HCT116 (cell line): ENCODE measurements around the gene MAU2. TPM values are rescaled to one million over a fixed set of nuclear protein-coding genes. Genes with fewer than 3 reads are reported as not detected.

Experiments
- ATAC-seq: fragments of 200-7000 bp; cut with Tn5 transposase; 2 replicates; pipeline ENCODE4 v1.9.1; 2020; ENCODE audit warnings: mild to moderate bottlenecking, moderate library complexity
- BruUV-seq: library from RNA; stranded (reverse); fragments of 400-500 nt; replicated peaks from 2 replicates; lab custom pipeline; 2021; lab: Mats Ljungman, UMichigan
- CTCF ChIA-PET: fragments of 300-600 bp; sonication (Branson Sonifier 250); formaldehyde crosslinking; loops from one replicate; lab custom pipeline; 2021; ENCODE audit warnings: antibody characterized with exemption; lab: Charles Lee
- POLR2A ChIA-PET: fragments of 300-600, 350-600 bp; sonication (Branson Sonifier 250); formaldehyde crosslinking; loops from one replicate; lab custom pipeline; 2021; ENCODE audit warnings: antibody characterized with exemption; lab: Charles Lee
- RAD21 ChIA-PET, 2 experiments: fragments of 300-600 bp; sonication (Branson Sonifier 250); formaldehyde crosslinking; loops; one replicate each; lab custom pipeline; 2023; ENCODE audit warnings: low total read pairs in 2 of 2; ENCODE audit not compliant: uncharacterized antibody in 2 of 2, unreplicated experiment in 2 of 2, low non-redundant PET in 1 of 2; lab: Charles Lee
- DNase-seq: peaks from one replicate; pipeline ENCODE4 v3.0.0-alpha.2; 2010; ENCODE audit warnings: low read depth, low spot score
- H2AFZ ChIP-seq: fragments of 200-600 bp; shearing (Covaris generic), sonication (generic); 2 replicates; pipeline ENCODE4 v1.6.1; 2017; ENCODE audit warnings: low read depth, mixed run types, mixed read lengths, antibody characterized with exemption, low read length; ENCODE audit not compliant: poor library complexity, severe bottlenecking
- H3K27ac ChIP-seq: 2 replicates; pipeline ENCODE4 v1.5.1; 2012; ENCODE audit warnings: low read depth, low read length
- H3K27me3 ChIP-seq: fragments of 200-600 bp; sonication (generic); 2 replicates; pipeline ENCODE4 v1.6.1; 2016; ENCODE audit warnings: mixed run types, low read length, mixed read lengths; ENCODE audit not compliant: insufficient read depth
- H3K36me3 ChIP-seq, 2 experiments: fragments of 200-500 bp in 1 of 2; fragments of 200-600 bp in 1 of 2; sonication (Bioruptor generic) in 1 of 2; sonication (generic) in 1 of 2; 2 replicates each; pipeline versions ENCODE4 v1.5.1 to v1.6.1; 2014 to 2016; ENCODE audit warnings: low read length in 2 of 2, inconsistent platforms in 1 of 2, mixed read lengths in 1 of 2, mixed run types in 1 of 2; ENCODE audit not compliant: insufficient read depth in 2 of 2, control insufficient read depth in 1 of 2
- H3K4me1 ChIP-seq, 2 experiments: fragments of 200-600 bp in 1 of 2; sonication (generic) in 1 of 2; 2 replicates each; pipeline versions ENCODE4 v1.5.1 to v1.6.1; 2012 to 2017; ENCODE audit warnings: low read length in 2 of 2, inconsistent platforms in 1 of 2, mild to moderate bottlenecking in 1 of 2, mixed read lengths in 1 of 2, mixed run types in 1 of 2, moderate library complexity in 1 of 2; ENCODE audit not compliant: insufficient read depth in 2 of 2, control insufficient read depth in 1 of 2
- H3K4me2 ChIP-seq: fragments of 200-600 bp; sonication (generic); 2 replicates; pipeline ENCODE4 v1.6.1; 2017; ENCODE audit warnings: mixed run types, low read length, mixed read lengths
- H3K4me3 ChIP-seq, 2 experiments: fragments of 200-600 bp in 1 of 2; sonication (generic) in 1 of 2; replicated peaks in 1 of 2; 2 replicates each; pipeline ENCODE4 v1.5.1; 2011 to 2016; ENCODE audit warnings: low read length in 2 of 2, control low read depth in 1 of 2, low read depth in 1 of 2, mild to moderate bottlenecking in 1 of 2, mixed read lengths in 1 of 2, mixed run types in 1 of 2
- H3K79me2 ChIP-seq: fragments of 200-600 bp; sonication (generic); 2 replicates; pipeline ENCODE4 v1.6.1; 2017; ENCODE audit warnings: mild to moderate bottlenecking, mixed run types, low read length, moderate library complexity, mixed read lengths; ENCODE audit not compliant: insufficient read depth
- H3K9ac ChIP-seq: fragments of 200-600 bp; sonication (generic); 2 replicates; pipeline ENCODE4 v1.6.1; 2016; ENCODE audit warnings: low read length, mixed read lengths
- H3K9me2 ChIP-seq: fragments of 200-600 bp; sonication (generic), shearing (Covaris generic); 2 replicates; pipeline ENCODE4 v1.6.1; 2017; ENCODE audit warnings: mixed run types, mild to moderate bottlenecking, moderate library complexity; ENCODE audit not compliant: insufficient read depth
- H3K9me3 ChIP-seq, 2 experiments: fragments of 200-500 bp in 1 of 2; fragments of 200-600 bp in 1 of 2; sonication (Bioruptor generic) in 1 of 2; sonication (generic) in 1 of 2; 2 replicates each; pipeline ENCODE4 v1.6.1; 2014 to 2017; ENCODE audit warnings: low read length in 2 of 2, mixed read lengths in 2 of 2, inconsistent platforms in 1 of 2, low read depth in 1 of 2, mild to moderate bottlenecking in 1 of 2, mixed run types in 1 of 2, moderate library complexity in 1 of 2; ENCODE audit not compliant: control insufficient read depth in 1 of 2, insufficient read depth in 1 of 2
- H4K20me1 ChIP-seq: fragments of 200-600 bp; sonication (generic), shearing (Covaris generic); 2 replicates; pipeline ENCODE4 v1.6.1; 2017; ENCODE audit warnings: mixed run types, mild to moderate bottlenecking, moderate library complexity; ENCODE audit not compliant: insufficient read depth
- CBX3 ChIP-seq: IDR thresholded peaks from 2 replicates; pipeline ENCODE4 v1.6.1; 2012; ENCODE audit warnings: low read depth
- CEBPB ChIP-seq: IDR thresholded peaks from 2 replicates; pipeline ENCODE4 v1.6.1; 2012; ENCODE audit warnings: low read depth
- CTCF ChIP-seq, 3 experiments: fragments of 200-600 bp in 1 of 3; sonication (generic) in 1 of 3; IDR thresholded peaks in 2 of 3; conservative IDR thresholded peaks in 1 of 3; 2 replicates each; pipeline ENCODE4 v1.5.1; 2012 to 2017; ENCODE audit warnings: low read depth in 2 of 3, low read length in 2 of 3, antibody characterized with exemption in 1 of 3, borderline replicate concordance in 1 of 3, control low read depth in 1 of 3, mild to moderate bottlenecking in 1 of 3, mixed read lengths in 1 of 3, mixed run types in 1 of 3, moderate library complexity in 1 of 3; ENCODE audit not compliant: insufficient read depth in 1 of 3
- EGR1 ChIP-seq: IDR thresholded peaks from 2 replicates; pipeline ENCODE4 v1.6.1; 2012; ENCODE audit warnings: low read depth
- ELF1 ChIP-seq: IDR thresholded peaks from 2 replicates; pipeline ENCODE4 v1.6.1; 2012; ENCODE audit warnings: low read depth, borderline replicate concordance
- EZH2 ChIP-seq: fragments of 200-600 bp; sonication (generic); IDR thresholded peaks from 2 replicates; pipeline ENCODE4 v1.6.1; 2017; ENCODE audit warnings: antibody characterized with exemption, mixed run types
- FOSL1 ChIP-seq: IDR thresholded peaks from 2 replicates; pipeline ENCODE4 v1.6.1; 2012; ENCODE audit warnings: low read depth
- JUND ChIP-seq: IDR thresholded peaks from 2 replicates; pipeline ENCODE4 v1.6.1; 2012
- POLR2A ChIP-seq: IDR thresholded peaks from 2 replicates; pipeline ENCODE4 v1.7.0; 2011; ENCODE audit warnings: borderline replicate concordance; ENCODE audit not compliant: insufficient read depth, insufficient read length; ENCODE audit errors: extremely low read depth
- POLR2AphosphoS5 ChIP-seq: IDR thresholded peaks from 2 replicates; pipeline ENCODE4 v1.6.1; 2011; ENCODE audit warnings: mild to moderate bottlenecking, low read depth, low read length, moderate library complexity
- REST ChIP-seq: IDR thresholded peaks from 2 replicates; pipeline ENCODE4 v1.6.1; 2012; ENCODE audit warnings: low read depth
- SIN3A ChIP-seq: IDR thresholded peaks from 2 replicates; pipeline ENCODE4 v1.6.1; 2012; ENCODE audit warnings: low read depth
- SP1 ChIP-seq: IDR thresholded peaks from 2 replicates; pipeline ENCODE4 v1.6.1; 2012; ENCODE audit warnings: low read depth
- SRF ChIP-seq: IDR thresholded peaks from 2 replicates; pipeline ENCODE4 v1.6.1; 2012; ENCODE audit warnings: low read depth
- TCF7L2 ChIP-seq: IDR thresholded peaks from 2 replicates; pipeline ENCODE4 v1.7.0; 2011; ENCODE audit warnings: borderline replicate concordance, inconsistent platforms; ENCODE audit not compliant: insufficient read depth, insufficient read length; ENCODE audit errors: extremely low read depth
- YY1 ChIP-seq: IDR thresholded peaks from 2 replicates; pipeline ENCODE4 v1.6.1; 2011; ENCODE audit warnings: low read length, low read depth, moderate library complexity, mild to moderate bottlenecking; ENCODE audit not compliant: insufficient replicate concordance; ENCODE audit errors: extremely low read depth
- ZFX ChIP-seq: fragments of 450-650 bp; IDR thresholded peaks from 2 replicates; pipeline ENCODE4 v1.6.1; 2017
- ZNF274 ChIP-seq: fragments of 200-500 bp; sonication (Bioruptor generic); IDR thresholded peaks from 2 replicates; pipeline ENCODE4 v1.6.1; 2014; ENCODE audit warnings: mild to moderate bottlenecking, low read depth, low read length, inconsistent platforms
- intact Hi-C: fragments of 100-400 bp; cut with micrococcal nuclease; formaldehyde crosslinking; loops from 2 replicates; pipeline ENCODE4 v1.10.0; 2022
- total RNA-seq: library from RNA; stranded (reverse); gene quantifications from one replicate; pipeline ENCODE4 v1.2.1, GENCODE V29; 2021; ENCODE audit not compliant: unreplicated experiment
- TF ChIP-seq, protein P1 (sequence below): IDR thresholded peaks from 2 replicates; pipeline ENCODE4 v1.6.1; 2011; ENCODE audit warnings: mild to moderate bottlenecking, low read length, moderate library complexity; ENCODE audit not compliant: insufficient replicate concordance; ENCODE audit errors: extremely low read depth

Gene MAU2
- total RNA-seq, 1 experiment from 2014 or later: 36.2 TPM

DNA sequence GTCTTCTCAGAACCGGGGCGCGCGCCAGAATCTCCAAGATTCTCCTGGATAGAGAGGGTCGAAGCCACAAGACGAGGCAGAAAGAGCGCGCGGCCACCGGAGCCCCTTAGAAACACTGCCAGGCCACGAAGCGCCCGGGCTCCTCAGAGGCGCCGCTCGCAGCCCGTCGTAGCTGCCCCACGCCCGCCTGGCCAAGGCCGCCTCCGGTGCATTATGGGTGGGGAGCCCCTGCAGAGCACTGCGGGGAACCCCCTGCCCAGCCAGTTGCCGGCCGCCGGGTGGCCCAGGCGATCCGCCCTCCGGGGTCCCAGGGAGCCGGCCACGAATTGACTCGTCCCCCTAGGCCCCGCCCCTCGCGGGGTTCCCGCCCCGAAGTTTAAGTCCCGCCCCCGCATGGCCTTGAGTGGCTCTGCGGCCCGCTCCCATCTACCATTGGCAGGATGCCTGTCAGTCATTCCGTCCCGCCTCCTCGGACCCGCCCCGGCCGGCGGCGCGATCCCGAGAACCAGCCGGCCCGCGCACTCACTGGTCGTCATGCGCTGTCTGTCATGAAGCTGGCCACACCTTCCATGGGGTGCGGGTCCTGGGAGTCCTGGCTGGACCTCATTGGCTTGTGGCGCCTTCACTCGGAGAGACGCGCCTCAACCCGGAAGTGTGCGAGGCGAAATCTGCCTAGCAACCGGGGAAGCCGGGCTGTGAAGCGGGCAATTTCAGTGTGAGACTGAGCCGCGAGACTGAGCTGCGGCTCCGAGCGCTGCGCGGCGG, 64.7 kb downstream of the MAU2 start:
- H2AFZ ChIP-seq: no peak overlapping the region
- no peaks in the 10 kb centered on the region for H3K9me2 ChIP-seq
- peak overlapping the region; percentile 97 for H3K9ac ChIP-seq
- peak overlapping the region; percentile 97 for H3K27ac ChIP-seq
- H3K4me3 ChIP-seq: peak overlapping the region; percentile 92 to 94
- H4K20me1 ChIP-seq: no peaks in the 10 kb centered on the region
- peak; percentile 97 for ATAC-seq
- CTCF ChIA-PET: interaction anchor here (0.8 to 1.3 kb wide), 3 partner anchors 18 to 21 kb away, joined by 3 read pairs; no protein-coding TSS in a partner anchor
- no peaks in the 10 kb centered on the region for H3K9me3 ChIP-seq
- RAD21 ChIA-PET: interaction anchor here in 1 of 2 experiments (0.6 kb wide), 1 partner anchor 278 kb away, joined by 3 read pairs; the partner anchor contains the start of gene ATP13A1
- POLR2A ChIA-PET: interaction anchor here (0.8 to 1.2 kb wide), 5 partner anchors 10 to 21 kb away, joined by 3 to 6 read pairs (median 4); no protein-coding TSS in a partner anchor
- BruUV-seq: no TSS peak
- no peaks in the 10 kb centered on the region for H3K27me3 ChIP-seq
- peak overlapping the region; percentile 69 for H3K4me2 ChIP-seq
- no peaks in the 10 kb centered on the region for H3K36me3 ChIP-seq
- intact Hi-C loops: loop anchor here (2.0 kb wide), 1 partner anchor 19 kb away; the partner anchor contains the start of gene GATAD2A
- H3K4me1 ChIP-seq: peaks cover 20 to 43% of the 10 kb centered on the region in 2 experiments
- peaks cover 42% of the 10 kb centered on the region for H3K79me2 ChIP-seq
- peak; percentile 99 for DNase-seq
- TF ChIP-seq POLR2AphosphoS5: no peak; the same call in 1 of the 2 replicates
- peak; percentile 13 for TF ChIP-seq TCF7L2
- TF ChIP-seq EGR1: peak; percentile 77
- no peak for TF ChIP-seq CEBPB
- TF ChIP-seq SP1: peak; percentile 99
- TF ChIP-seq, protein P1, sequence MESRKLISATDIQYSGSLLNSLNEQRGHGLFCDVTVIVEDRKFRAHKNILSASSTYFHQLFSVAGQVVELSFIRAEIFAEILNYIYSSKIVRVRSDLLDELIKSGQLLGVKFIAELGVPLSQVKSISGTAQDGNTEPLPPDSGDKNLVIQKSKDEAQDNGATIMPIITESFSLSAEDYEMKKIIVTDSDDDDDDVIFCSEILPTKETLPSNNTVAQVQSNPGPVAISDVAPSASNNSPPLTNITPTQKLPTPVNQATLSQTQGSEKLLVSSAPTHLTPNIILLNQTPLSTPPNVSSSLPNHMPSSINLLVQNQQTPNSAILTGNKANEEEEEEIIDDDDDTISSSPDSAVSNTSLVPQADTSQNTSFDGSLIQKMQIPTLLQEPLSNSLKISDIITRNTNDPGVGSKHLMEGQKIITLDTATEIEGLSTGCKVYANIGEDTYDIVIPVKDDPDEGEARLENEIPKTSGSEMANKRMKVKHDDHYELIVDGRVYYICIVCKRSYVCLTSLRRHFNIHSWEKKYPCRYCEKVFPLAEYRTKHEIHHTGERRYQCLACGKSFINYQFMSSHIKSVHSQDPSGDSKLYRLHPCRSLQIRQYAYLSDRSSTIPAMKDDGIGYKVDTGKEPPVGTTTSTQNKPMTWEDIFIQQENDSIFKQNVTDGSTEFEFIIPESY: peak; percentile 22
- TF ChIP-seq JUND: no peak
- TF ChIP-seq EZH2: no peak
- TF ChIP-seq FOSL1: no peak
- no peak for TF ChIP-seq CBX3
- TF ChIP-seq YY1: no peak
- no peak for TF ChIP-seq SIN3A
- peak; percentile 98 for TF ChIP-seq ELF1
- no peak for TF ChIP-seq POLR2A
- TF ChIP-seq REST: no peak
- TF ChIP-seq ZNF274: no peak
- no peak for TF ChIP-seq ZFX
- TF ChIP-seq SRF: no peak; the same call in 1 of the 2 replicates
- TF ChIP-seq CTCF (IDR thresholded peaks at IDR 0.05 in 2 of 3, conservative IDR thresholded peaks at IDR 0.05 in 1 of 3; ENCODE audit: borderline replicate concordance in 1 of 3, insufficient read depth in 1 of 3, low read depth in 2 of 3, low read length in 2 of 3): no peak
